LNCaP clone FGC (cell line): ENCODE results near the gene CEP164.

Experiments used
- DNase-seq: peaks from one replicate; pipeline ENCODE4 v3.0.0-alpha.2; 2011; ENCODE audit warnings: low read depth
- H3K4me3 ChIP-seq: 2 replicates; pipeline ENCODE4 v1.5.1; 2011; ENCODE audit warnings: mild to moderate bottlenecking, low read depth, low read length, control low read depth
- TF ChIP-seq, protein P1 (sequence below): IDR thresholded peaks from 2 replicates; pipeline ENCODE4 v1.5.1; 2012; ENCODE audit warnings: mild to moderate bottlenecking; ENCODE audit not compliant: control insufficient read depth, insufficient read depth; ENCODE audit errors: extremely low read depth

CEP164 gene

DNA sequence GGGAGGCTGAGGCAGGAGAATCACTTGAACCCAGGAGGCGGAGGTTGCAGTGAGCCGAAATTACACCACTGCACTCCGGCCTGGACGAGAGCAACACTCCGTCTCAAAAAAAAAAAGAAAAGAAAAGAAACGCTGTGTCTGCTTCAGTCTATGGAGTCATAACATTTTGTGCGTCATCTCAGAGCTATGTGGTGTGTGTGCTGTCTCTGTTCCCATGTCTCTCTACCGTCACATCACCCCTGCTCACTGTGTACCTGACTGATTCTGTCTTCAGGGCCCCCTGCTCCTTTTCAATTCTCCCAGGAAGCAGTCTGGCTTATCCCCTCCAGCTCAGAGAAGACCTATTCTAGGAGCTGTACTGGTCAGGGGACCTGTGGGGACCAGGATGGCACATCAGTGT is 29.5 kb upstream of the CEP164 start:
- TF ChIP-seq, protein P1, sequence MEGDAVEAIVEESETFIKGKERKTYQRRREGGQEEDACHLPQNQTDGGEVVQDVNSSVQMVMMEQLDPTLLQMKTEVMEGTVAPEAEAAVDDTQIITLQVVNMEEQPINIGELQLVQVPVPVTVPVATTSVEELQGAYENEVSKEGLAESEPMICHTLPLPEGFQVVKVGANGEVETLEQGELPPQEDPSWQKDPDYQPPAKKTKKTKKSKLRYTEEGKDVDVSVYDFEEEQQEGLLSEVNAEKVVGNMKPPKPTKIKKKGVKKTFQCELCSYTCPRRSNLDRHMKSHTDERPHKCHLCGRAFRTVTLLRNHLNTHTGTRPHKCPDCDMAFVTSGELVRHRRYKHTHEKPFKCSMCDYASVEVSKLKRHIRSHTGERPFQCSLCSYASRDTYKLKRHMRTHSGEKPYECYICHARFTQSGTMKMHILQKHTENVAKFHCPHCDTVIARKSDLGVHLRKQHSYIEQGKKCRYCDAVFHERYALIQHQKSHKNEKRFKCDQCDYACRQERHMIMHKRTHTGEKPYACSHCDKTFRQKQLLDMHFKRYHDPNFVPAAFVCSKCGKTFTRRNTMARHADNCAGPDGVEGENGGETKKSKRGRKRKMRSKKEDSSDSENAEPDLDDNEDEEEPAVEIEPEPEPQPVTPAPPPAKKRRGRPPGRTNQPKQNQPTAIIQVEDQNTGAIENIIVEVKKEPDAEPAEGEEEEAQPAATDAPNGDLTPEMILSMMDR: no peak
- DNase-seq: no peak
- H3K4me3 ChIP-seq: no peak overlapping the region

DNA sequence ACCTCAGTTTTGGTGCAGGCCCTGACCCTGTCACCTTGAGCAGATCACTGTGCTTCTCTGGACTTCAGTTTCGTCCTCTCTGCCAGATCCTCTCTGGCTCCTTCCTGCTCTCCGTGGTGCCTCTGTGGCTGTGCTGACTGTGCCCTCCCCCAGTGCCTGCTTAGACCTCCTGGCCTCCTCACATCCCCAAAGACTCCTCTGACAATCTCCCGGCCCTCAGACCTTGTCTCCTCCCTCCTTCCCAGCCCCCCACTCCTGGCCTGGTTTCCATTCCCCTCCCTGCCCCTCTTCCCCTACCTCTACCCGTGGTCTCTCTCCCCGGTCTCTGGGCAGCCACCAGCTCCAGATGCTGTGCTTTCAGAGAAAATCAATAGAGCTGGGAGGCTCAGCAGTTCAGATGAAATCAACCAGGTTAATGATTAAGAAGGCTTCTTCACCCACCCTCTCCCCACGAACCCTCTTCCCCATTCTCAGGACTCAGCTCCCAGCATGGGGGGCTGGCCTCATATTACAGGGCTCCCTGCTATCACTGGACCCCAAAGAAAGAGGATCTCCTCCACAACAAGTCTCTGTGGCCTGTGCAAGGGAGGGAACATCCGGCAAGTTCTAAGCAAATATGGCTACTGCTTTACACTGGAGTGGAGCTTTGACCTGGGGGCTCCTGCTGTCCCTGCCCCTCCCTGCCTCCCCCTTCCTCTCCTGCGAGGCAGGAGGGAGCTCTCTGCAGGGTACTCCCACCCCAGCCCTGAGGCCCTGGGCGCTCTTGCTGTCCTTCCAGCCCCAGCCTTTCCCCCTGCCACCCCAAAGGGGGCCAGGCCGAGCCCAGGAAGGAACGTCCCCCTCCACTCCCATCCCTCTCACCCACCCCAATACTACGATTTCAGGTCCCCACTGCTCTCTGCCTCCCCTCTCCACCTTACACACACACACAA is 28.0 kb upstream of the CEP164 start:
- no peak for DNase-seq
- TF ChIP-seq, protein P1: no peak
- H3K4me3 ChIP-seq: no peak overlapping the region

DNA sequence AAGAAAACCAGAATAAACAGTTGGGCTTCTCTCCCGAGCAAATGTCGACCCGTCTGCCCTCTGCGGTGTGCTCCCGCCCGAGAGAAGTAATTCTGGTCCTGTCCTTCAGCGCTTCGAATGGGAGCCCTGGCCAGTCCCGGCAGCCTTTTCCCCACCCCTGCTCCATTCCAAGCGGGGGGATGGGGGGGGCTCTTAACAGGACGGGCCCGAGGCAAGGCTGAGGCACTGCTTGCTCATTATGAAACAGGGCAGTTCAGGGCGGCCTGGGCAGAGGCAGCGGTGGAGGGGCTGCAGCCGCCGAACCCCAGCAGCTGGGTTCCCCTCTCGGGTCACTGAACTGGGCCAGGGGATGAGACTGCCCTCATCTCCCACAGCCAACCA is 27.4 kb upstream of the CEP164 start:
- DNase-seq: no peak
- no peak overlapping the region for H3K4me3 ChIP-seq
- TF ChIP-seq, protein P1: no peak

- no peak for DNase-seq
- no peak overlapping the region for H3K4me3 ChIP-seq
- TF ChIP-seq, protein P1: no peak
Observed at GRCh38 chr11:117300773-117301172, 26.9 kb upstream of the CEP164 start.

DNA sequence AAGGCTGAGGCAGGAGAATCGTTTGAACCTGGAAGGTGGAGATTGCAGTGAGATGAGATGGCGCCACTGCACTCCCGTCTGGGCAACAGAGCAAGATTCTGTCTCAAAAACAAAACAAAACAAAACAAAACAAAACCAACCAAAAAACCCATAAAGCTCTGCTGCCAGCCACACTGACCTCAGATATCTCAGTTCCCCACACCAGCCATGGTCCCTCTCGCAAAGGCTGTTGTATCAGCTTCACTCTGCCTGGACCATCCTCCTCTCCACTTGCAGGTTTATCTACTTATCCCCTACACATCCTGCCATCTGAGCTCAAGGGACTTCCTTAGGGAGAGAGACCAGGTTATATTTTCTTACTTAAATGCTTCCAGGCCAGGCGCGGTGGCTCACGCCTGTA is 25.4 kb upstream of the CEP164 start:
- no peak overlapping the region for H3K4me3 ChIP-seq
- TF ChIP-seq, protein P1: no peak
- DNase-seq: no peak

- no peak overlapping the region for H3K4me3 ChIP-seq
- TF ChIP-seq, protein P1: no peak
- no peak for DNase-seq
Observed at GRCh38 chr11:117303101-117303500, 24.6 kb upstream of the CEP164 start.

GRCh38 chr11:117303646-117304315 is 23.9 kb upstream of the CEP164 start:
- no peak overlapping the region for H3K4me3 ChIP-seq
- TF ChIP-seq, protein P1: no peak
- DNase-seq: no peak
